Measurements from ENCODE around the gene CBR1.

DNA sequence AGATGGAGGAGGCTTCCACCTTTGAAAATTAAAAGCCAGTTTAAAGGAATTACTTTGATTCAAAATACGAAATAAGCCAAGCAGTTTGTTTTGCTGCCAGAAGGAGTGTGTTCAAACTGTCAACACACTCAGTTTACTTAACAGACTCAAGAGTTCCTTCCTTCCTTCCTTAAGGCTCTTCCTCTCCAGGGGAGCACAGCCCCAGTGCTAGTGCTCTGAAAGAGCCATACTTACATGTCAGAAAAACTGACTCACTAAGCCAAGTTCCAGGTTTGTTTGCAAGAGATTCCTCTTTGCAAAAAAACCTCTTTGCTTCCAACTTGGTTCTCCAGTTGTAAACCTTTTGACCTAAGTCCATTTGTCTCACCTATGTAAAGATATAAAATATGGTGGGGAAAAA lies 23.8 kb upstream of the CBR1 start:
- no peak for TF ChIP-seq POLR2AphosphoS5 (IDR thresholded peaks at IDR 0.05; ENCODE audit: low read depth)
- TF ChIP-seq, protein P1, sequence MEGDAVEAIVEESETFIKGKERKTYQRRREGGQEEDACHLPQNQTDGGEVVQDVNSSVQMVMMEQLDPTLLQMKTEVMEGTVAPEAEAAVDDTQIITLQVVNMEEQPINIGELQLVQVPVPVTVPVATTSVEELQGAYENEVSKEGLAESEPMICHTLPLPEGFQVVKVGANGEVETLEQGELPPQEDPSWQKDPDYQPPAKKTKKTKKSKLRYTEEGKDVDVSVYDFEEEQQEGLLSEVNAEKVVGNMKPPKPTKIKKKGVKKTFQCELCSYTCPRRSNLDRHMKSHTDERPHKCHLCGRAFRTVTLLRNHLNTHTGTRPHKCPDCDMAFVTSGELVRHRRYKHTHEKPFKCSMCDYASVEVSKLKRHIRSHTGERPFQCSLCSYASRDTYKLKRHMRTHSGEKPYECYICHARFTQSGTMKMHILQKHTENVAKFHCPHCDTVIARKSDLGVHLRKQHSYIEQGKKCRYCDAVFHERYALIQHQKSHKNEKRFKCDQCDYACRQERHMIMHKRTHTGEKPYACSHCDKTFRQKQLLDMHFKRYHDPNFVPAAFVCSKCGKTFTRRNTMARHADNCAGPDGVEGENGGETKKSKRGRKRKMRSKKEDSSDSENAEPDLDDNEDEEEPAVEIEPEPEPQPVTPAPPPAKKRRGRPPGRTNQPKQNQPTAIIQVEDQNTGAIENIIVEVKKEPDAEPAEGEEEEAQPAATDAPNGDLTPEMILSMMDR (IDR thresholded peaks at IDR 0.05; ENCODE audit: insufficient read depth, low read length): no peak
- no peak for TF ChIP-seq GABPA (IDR thresholded peaks at IDR 0.05; ENCODE audit: low read depth)
- no peak for TF ChIP-seq SPI1 (IDR thresholded peaks at IDR 0.05; ENCODE audit: borderline replicate concordance, low read depth)
